HT-29 (cell line): ENCODE results near the gene BTN2A1. TPM values are rescaled to one million over a fixed set of nuclear protein-coding genes. Genes with fewer than 3 reads are reported as not detected.

Experiments
- DNase-seq: peaks from one replicate; pipeline ENCODE4 v3.0.0-alpha.2; 2015; ENCODE audit warnings: low spot score
- total RNA-seq: library from RNA; depleted of rRNA; stranded (reverse); fragments of >200 nt; shearing (Covaris generic); gene quantifications from 2 replicates; pipeline ENCODE4 v1.2.3, GENCODE V29; 2014

The BTN2A1 gene
- total RNA-seq, 1 experiment from 2014 or later, result 9.4 TPM

DNA sequence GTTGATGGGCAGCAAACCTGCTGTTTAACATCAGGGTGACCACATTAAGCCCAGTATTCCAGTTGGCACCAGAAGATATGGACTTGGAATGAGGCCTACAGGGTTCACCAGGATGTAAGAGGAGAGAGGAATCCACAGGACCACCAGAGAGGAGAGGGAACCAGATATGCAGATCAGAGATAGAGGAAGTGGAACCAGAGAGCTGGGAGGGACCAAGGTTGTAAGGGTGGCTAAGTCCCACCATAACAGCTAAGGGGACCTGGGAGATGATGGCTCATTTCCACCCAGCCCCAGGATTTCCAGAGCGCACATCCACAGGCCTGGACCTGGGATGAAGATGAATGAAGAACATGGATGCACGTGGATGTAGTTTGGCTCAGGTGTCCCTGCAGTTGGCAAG lies 11.1 kb downstream of the BTN2A1 start:
- no peak for DNase-seq

DNA sequence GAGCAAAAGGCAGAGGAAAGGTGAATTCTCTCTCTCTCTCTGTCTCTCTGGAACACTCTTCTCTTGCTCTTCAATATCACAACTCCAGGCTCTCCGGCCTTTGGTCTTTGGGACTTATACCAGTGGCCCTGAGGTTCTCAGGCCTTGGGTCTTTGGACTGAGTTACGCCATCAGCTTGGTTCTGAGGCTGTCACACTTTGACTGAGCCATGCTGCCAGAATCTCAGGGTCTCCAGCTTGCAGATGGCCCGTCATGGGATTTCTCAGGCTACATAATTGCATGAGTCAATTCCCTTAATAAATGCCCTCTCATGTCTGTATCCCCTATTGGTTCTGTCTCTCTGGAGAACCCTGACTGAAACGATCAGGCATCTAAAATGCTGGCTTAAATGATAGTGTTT lies 12.9 kb downstream of the BTN2A1 start:
- DNase-seq, result no peak

GRCh38 chr6:26471970-26472369 lies 14.2 kb downstream of the BTN2A1 start:
- DNase-seq, result no peak

- DNase-seq, result no peak
Observed at GRCh38 chr6:26472549-26473290, 15.0 kb downstream of the BTN2A1 start.

DNA sequence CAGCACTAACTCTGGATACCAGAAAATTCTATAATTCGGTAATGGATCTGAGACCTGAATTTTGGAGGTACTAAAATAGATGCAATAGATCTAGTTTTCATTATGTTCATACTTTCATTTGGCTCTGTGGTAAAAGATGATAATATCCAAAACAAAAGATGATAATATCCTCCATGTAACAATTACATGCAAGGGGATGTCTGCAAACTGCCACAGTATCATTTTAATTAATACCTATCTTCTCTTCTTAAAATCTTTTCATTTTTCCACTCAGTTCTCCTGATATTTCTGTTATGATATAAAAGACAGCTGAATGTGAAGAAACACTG lies 15.6 kb downstream of the BTN2A1 start:
- DNase-seq, result no peak

- peak; percentile 95 for DNase-seq
Observed at GRCh38 chr6:26473758-26474438, 16.1 kb downstream of the BTN2A1 start.

DNA sequence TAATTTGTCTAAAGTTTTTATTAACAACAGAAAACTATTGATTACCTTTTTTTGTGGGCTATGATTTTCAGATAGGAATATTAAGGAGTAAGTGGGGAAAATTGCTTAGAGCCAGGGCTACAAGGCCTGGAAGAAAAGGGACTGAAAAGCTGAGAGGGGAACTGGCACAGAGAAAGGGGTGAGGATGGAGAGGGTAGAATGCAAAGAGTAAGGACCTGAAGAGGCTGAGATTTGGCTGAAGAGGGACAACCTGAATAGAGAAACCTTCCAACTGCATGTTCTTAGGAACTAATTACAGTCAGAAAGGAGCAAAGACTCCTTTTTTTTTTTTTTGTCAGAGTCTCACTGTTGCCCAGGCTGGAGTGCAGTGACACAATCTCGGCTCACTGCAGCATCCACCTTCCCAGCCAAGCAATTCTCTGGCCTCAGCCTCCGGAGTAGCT lies 16.7 kb downstream of the BTN2A1 start:
- DNase-seq, result no peak

DNA sequence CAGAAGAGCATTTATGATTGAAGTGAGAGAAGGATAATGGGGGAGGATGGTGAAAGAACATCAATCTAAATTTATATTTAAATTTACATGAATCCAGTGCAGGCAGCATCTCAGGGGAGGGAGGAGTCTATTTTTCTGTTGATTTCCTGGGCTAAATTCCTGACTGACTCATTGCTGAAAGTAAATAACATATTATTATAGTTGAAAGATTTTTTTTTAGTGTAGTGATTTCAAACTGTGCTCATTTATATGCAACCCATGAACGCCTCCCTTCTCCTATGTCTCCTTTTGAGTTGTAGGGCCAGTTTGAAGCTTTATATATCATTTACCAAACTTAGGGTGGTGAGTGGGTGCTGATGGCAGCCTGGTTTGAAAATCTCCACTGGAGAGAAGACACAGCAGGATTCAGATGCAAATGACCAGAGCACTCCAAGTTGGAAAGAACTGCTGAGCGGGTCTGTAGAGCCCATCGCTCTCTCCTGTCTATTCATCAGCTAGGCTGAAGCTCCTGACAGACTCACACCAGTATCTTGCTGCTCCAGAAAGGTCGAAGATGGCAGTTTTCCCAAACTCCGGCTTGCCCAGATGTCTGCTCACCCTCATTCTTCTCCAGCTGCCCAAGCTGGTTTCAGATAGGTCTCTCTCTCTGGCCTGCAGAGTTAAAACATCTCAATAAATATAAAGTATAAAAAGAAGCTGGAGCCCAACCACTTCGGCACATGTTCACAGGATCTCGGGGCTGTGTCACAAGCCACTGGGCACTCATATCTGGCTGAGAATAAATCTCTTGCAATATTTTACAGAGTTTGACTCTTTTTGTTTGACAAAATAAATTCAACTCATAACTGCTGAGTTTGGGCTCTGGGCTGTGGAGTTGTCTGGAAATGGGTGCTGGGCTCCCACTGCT lies 18.3 kb downstream of the BTN2A1 start:
- peak; percentile 24 for DNase-seq

DNA sequence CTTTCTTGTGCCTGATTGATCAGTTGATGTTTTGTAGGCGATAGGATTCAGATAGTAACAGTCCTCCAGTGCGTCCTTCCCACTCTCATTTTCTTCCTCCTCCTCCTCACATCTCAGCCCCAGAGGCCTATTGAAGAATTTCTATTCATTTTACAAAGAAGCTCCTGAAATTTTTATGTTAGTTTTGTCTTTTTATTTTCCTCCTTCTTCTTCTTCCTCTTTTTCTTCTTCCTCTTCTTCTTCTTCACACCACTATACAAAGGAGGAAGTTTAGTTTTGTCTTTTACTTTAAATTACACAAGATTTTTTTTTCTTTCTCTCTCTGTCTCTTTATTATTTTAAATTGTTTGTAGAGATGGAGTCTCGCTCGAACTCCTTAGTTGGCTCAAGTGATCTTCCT lies 19.1 kb downstream of the BTN2A1 start:
- no peak for DNase-seq

DNA sequence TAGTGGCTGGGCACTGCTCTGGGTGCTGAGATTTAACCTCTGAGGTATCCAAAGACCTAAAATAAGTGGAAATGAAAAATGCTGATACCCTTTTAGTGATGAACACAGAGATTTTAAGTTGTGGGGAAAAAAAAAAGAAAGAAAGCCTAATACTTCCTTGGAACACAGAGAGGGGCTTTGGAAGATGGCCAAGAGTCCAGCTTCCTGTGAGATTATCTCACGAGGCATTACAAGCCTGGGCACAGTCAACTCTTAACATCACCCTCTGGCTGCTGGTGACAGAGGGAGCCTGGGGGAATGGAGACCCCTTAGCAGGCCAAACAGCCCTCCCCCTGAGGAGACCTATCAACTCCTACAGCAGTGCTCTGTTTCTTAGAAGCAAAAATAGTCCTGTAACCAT lies 19.7 kb downstream of the BTN2A1 start:
- DNase-seq, result no peak

DNA sequence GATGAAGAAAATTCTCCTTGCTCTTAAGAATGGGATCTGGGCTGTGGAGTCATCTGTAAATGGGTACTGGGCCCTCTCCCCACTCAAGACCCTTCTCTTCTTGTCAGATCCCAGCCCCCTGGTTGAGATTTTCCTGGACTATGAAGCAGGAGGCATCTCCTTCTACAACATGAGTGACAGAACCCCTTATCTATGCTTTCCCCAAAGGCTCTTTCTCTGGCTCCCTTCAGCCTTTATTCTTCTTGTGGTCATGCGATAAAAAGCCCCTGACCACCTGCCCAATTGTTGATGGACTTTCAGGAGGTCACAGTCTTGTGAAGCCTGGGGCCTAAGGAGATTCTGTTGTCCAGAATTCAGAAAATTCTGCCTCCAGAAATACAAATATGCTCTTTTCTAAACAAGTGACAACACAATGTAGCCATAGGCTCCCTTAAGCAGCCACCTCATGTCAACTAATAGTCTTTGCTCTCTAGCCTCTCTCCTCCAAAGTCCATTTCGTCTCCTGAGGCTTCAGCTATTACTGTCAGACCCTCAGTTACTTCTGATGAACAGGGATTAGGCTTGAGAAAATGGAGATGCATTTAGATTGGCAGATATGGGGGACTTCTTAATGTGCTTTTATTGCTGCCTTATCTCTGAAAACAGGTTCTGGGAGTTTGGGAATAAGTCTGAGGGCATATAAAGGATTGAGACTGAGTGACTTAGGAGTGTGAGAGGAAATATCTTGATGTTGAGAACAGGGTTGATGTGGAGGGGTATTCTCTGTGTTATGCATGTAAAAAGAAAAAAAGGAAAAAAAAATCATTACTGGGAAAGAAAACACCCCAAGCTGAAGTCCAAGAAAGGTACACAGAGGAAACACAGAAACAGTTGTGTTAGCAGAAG lies 20.6 kb downstream of the BTN2A1 start:
- no peak for DNase-seq

- DNase-seq, result no peak
Observed at GRCh38 chr6:26478985-26479278, 21.2 kb downstream of the BTN2A1 start.

- DNase-seq, result no peak
Observed at GRCh38 chr6:26482338-26482737, 24.6 kb downstream of the BTN2A1 start.

GRCh38 chr6:26483727-26484126 lies 26.0 kb downstream of the BTN2A1 start:
- no peak for DNase-seq

DNA sequence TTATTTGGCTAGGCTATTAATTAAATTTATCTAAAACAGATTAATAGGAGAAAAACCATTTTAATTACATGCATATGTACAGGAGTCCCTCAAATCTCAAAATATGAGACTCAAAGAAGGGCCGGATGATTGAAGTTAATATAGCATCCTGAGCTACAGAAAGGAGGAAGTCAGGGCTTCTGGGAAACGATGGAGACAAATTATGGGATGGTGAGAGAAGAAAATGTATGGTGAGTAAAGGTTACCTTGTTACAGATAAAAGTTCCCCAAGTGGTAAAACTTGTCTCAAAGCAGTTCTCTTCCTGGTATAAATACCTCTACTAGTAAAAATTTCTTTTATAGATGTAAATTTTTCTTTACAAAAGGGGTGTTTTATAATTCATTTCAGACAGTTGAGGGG lies 26.4 kb downstream of the BTN2A1 start:
- DNase-seq, result no peak

DNA sequence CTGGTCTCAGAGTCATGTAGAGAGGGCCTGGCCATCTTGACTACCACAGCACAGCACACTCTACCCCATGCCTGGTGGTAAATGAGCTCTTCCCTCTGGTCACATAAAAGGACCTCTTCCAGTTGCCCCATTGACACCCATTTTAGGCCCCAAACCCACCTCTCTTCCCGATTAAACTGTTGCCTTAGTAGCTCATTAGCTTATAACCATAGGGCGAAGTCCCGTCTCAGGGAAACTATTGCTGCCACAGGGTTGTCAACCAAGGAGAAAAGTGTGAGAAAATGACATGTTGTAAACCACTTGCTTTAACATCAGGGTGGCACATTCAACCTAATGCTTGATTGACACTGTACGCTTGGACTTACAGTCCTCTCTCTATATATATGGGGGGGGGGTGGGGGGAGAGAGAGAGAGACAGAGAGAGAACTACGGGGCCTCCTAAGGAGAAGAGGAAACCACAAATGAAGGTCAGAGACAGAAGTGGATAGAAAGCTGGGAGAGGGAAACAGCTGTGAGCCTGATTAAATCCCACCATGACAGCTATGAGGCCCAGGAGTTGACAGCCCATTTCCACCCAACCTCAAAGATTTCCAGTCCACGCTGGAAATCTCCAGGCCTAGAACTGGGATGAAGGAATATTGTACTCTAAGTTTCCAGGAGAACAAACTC lies 27.5 kb downstream of the BTN2A1 start:
- no peak for DNase-seq

DNA sequence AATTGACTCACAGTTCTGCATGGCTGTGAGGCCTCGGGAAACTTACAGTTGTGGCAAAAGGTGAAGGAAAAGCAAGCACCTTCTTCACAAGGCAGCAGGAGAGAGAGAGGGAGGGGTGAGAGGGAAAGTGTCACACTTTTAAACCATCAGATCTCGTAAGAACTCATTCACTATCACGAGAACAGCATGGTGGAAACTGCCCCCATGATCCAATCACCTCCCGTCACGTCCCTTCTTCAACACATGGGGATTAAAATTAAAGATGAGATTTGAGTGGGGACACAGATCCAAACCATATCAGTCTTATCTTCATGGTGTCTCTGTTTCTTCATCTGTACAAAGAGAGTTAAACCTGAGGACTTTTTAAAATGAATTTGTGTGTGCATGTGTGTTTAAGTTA lies 28.6 kb downstream of the BTN2A1 start:
- no peak for DNase-seq

- DNase-seq, result no peak
Observed at GRCh38 chr6:26487466-26487865, 29.7 kb downstream of the BTN2A1 start.

DNA sequence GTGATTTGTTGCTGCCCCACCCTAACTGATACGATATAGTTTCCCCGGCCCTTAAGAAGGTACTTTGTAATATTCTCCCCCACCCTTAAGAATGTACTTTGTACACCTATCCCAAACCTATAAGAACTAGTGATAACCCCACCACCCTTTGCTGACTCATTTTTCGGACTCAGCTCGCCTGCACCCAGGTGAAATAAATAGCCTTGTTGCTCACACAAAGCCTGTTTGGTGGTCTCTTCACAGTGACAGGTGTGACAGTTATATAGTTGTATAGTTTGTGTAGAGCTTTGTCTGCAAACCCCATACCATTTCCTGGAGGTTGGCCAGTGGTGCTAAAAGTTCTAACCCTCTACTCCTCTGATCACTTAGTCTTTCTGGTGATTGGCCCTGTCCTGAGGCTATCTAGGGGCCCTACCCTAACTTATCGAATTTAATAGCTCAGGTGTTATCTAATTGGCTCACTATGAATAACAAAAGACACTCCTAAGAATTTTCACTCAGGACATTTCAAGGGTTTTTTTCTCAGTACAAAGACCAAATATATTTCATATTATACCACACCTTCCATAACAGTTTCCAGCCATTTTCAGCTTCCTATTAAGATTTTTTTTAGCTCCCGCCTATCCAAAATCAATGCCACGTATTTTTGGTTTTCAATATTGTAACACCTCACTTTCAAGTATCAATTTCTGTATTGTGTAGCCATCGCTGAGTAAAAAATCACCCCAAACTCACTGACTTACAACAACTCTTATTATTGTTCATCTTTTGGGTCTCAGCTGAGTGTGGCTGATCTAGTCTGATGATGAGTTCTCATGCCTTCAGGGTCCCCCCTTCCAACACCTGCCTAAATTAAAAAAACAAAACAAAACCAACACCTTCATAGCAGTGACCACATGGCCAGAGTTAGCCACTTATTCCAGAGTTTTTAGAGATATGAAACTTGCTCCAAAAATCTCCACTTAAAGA lies 32.5 kb downstream of the BTN2A1 start:
- DNase-seq, result no peak

DNA sequence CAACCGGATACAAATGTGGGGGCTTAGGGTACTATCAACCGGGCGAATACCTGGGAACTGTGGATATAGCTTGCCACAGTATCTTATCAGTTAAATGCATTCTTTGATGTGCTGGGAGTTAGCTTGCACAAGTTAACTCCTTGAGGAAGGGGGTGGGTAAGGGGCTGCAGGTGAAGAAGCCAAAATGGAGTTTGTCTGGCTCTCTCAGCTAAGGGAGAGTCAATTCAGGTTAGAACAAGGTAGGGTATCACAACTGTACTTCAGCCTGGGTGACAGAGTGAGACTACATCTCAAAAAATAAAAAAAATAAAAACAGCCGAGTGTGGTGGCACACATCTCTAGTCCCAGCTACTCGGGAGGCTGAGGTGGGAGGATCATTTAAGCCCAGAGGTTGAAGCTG lies 33.8 kb downstream of the BTN2A1 start:
- DNase-seq, result no peak
